Measurements from ENCODE around the gene INO80D. TPM values are rescaled to one million over a fixed set of nuclear protein-coding genes. Genes with fewer than 3 reads are reported as not detected.
A peak's percentile ranks its signal among the peaks of the same experiment; 100 is the strongest.

The INO80D gene
- total and polyA plus RNA-seq, 2 of the 13 experiments (the other 11 are each of a cell fraction or from before 2014, with no cell fraction given), result 7.6 to 7.9 TPM

GRCh38 chr2:205947621-205948495, 138.1 kb downstream of the INO80D start (continued):
- TF ChIP-seq CEBPZ (IDR thresholded peaks at IDR 0.05; ENCODE audit: low read length) (no peak), GATA4 (IDR thresholded peaks at IDR 0.05; ENCODE audit: borderline replicate concordance, low read depth) (no peak), MIXL1 (CRISPR knock-in tag; IDR thresholded peaks at IDR 0.05) (peak; percentile 80), ZNF503 (CRISPR knock-in tag; IDR thresholded peaks at IDR 0.05) (peak; percentile 67; the same call in 1 of the 2 replicates), ZNF678 (CRISPR knock-in tag; IDR thresholded peaks at IDR 0.05) (no peak), HNRNPK (IDR thresholded peaks at IDR 0.05; ENCODE audit: low read depth, low read length, poor library complexity, severe bottlenecking) (no peak), AKNA (CRISPR knock-in tag; IDR thresholded peaks at IDR 0.05; ENCODE audit: borderline replicate concordance) (no peak), NFATC3 (CRISPR knock-in tag; IDR thresholded peaks at IDR 0.05) (no peak), ZNF580 (CRISPR knock-in tag; IDR thresholded peaks at IDR 0.05; ENCODE audit: borderline replicate concordance, low read depth) (peak; percentile 74; the same call in 1 of the 2 replicates), TIGD3 (CRISPR knock-in tag; IDR thresholded peaks at IDR 0.05; ENCODE audit: borderline replicate concordance) (no peak), MBD4 (IDR thresholded peaks at IDR 0.05; ENCODE audit: borderline replicate concordance, low read length) (0 out of 2 replicates have a peak, but pooled peaks have one; percentile 60), GATAD1 (CRISPR knock-in tag; IDR thresholded peaks at IDR 0.05) (peak; percentile 47; the same call in 1 of the 2 replicates), FOXK1 (CRISPR knock-in tag; IDR thresholded peaks at IDR 0.05; ENCODE audit: borderline replicate concordance, low read depth) (peak; percentile 67; the same call in 1 of the 2 replicates)

Measured in HepG2 (cell line).